DND-41 (cell line): ENCODE measurements around the gene LAYN.

Source experiments
- ATAC-seq: fragments of 200-7000 bp; cut with Tn5 transposase; 3 replicates; pipeline ENCODE4 v1.9.1; 2021; ENCODE audit warnings: low read depth; ENCODE audit not compliant: insufficient read depth
- DNase-seq: peaks from one replicate; pipeline ENCODE4 v3.0.0-alpha.2; 2020
- H2AFZ ChIP-seq: 2 replicates; pipeline ENCODE4 v1.6.0; 2012; ENCODE audit warnings: low read depth, low read length
- H3K27ac ChIP-seq: 2 replicates; pipeline ENCODE4 v1.5.1; 2012; ENCODE audit warnings: low read length, inconsistent platforms
- H3K27me3 ChIP-seq: fragments of 200-600 bp; sonication (generic); 2 replicates; pipeline ENCODE4 v1.6.0; 2012; ENCODE audit warnings: low read length, mild to moderate bottlenecking, inconsistent platforms; ENCODE audit not compliant: insufficient read depth, poor library complexity
- H3K36me3 ChIP-seq: 2 replicates; pipeline ENCODE4 v1.5.1; 2012; ENCODE audit warnings: low read length, inconsistent platforms; ENCODE audit not compliant: insufficient read depth
- H3K4me1 ChIP-seq: 2 replicates; pipeline ENCODE4 v1.5.1; 2012; ENCODE audit warnings: mild to moderate bottlenecking, low read length; ENCODE audit not compliant: insufficient read depth
- H3K4me2 ChIP-seq: 2 replicates; pipeline ENCODE4 v1.6.0; 2012; ENCODE audit warnings: mild to moderate bottlenecking, moderate library complexity, low read length, inconsistent platforms; ENCODE audit not compliant: insufficient read depth
- H3K4me3 ChIP-seq, 2 experiments: fragments of 200-600 bp in 1 of 2; shearing (Covaris generic) in 1 of 2; 2 replicates each; pipeline ENCODE4 v1.5.1; 2012 to 2016; ENCODE audit warnings: inconsistent platforms in 2 of 2, low read length in 2 of 2, mild to moderate bottlenecking in 2 of 2, low read depth in 1 of 2, moderate library complexity in 1 of 2
- H3K79me2 ChIP-seq: 2 replicates; pipeline ENCODE4 v1.6.0; 2012; ENCODE audit warnings: low read length, inconsistent platforms; ENCODE audit not compliant: insufficient read depth
- H3K9ac ChIP-seq: 2 replicates; pipeline ENCODE4 v1.6.0; 2012; ENCODE audit warnings: low read depth, mild to moderate bottlenecking, inconsistent platforms, low read length, moderate library complexity
- H3K9me3 ChIP-seq: 2 replicates; pipeline ENCODE4 v1.5.1; 2012; ENCODE audit warnings: low read length, moderate library complexity, mild to moderate bottlenecking, inconsistent platforms; ENCODE audit not compliant: insufficient read depth, severe bottlenecking
- H4K20me1 ChIP-seq: 2 replicates; pipeline ENCODE4 v1.6.0; 2012; ENCODE audit warnings: low read length; ENCODE audit not compliant: insufficient read depth
- EZH2 ChIP-seq: IDR thresholded peaks from 3 replicates; pipeline ENCODE4 v1.6.1; 2012; ENCODE audit warnings: borderline replicate concordance, low read depth, mild to moderate bottlenecking, moderate library complexity, low read length, inconsistent platforms; ENCODE audit not compliant: severe bottlenecking
- TF ChIP-seq, protein P1 (sequence below): IDR thresholded peaks from 2 replicates; pipeline ENCODE4 v1.5.1; 2012; ENCODE audit warnings: borderline replicate concordance, low read length, moderate library complexity, mild to moderate bottlenecking; ENCODE audit not compliant: poor library complexity, severe bottlenecking; ENCODE audit errors: extremely low read depth

LAYN gene

GRCh38 chr11:111515591-111515990 is 24.9 kb upstream of the LAYN start:
- H3K9ac ChIP-seq, result no peak overlapping the region
- H3K27ac ChIP-seq, result no peak overlapping the region
- no peaks in the 10 kb centered on the region for H3K36me3 ChIP-seq
- H4K20me1 ChIP-seq, result no peaks in the 10 kb centered on the region
- peaks cover 3% of the 10 kb centered on the region for H3K27me3 ChIP-seq
- TF ChIP-seq, protein P1, sequence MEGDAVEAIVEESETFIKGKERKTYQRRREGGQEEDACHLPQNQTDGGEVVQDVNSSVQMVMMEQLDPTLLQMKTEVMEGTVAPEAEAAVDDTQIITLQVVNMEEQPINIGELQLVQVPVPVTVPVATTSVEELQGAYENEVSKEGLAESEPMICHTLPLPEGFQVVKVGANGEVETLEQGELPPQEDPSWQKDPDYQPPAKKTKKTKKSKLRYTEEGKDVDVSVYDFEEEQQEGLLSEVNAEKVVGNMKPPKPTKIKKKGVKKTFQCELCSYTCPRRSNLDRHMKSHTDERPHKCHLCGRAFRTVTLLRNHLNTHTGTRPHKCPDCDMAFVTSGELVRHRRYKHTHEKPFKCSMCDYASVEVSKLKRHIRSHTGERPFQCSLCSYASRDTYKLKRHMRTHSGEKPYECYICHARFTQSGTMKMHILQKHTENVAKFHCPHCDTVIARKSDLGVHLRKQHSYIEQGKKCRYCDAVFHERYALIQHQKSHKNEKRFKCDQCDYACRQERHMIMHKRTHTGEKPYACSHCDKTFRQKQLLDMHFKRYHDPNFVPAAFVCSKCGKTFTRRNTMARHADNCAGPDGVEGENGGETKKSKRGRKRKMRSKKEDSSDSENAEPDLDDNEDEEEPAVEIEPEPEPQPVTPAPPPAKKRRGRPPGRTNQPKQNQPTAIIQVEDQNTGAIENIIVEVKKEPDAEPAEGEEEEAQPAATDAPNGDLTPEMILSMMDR, result no peak
- TF ChIP-seq EZH2, result no peak
- no peak overlapping the region for H3K4me3 ChIP-seq
- no peak for DNase-seq
- H3K4me1 ChIP-seq, result no peaks in the 10 kb centered on the region
- H3K79me2 ChIP-seq, result no peaks in the 10 kb centered on the region
- H2AFZ ChIP-seq, result no peak overlapping the region
- ATAC-seq, result no peak
- H3K4me2 ChIP-seq, result no peak overlapping the region
- no peaks in the 10 kb centered on the region for H3K9me3 ChIP-seq

- no peak overlapping the region for H2AFZ ChIP-seq
- H3K4me3 ChIP-seq, result no peak overlapping the region
- no peak for ATAC-seq
Measured at GRCh38 chr11:111518668-111519067, 21.9 kb upstream of the LAYN start.

DNA sequence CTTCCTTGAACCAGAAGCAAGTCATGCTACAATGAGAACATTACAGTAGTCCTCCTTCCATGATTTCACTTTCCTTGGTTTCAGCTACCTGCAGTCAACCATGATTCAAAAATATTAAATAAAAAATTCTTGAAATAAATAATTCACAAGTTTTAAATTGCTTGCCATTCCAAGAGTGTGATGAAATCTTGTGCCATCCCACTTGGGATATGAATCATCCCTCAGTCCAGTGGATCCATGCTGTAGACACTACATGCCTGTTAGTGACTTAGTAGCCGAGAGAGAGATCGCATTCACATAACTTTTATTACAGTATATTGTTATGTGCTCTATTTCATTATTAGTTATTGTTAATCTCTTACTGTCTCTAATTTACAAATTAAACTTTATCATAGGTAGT is 20.0 kb upstream of the LAYN start:
- Histone ChIP-seq H3K4me1 (no peaks in the 10 kb centered on the region), H3K4me2 (no peak overlapping the region), H4K20me1 (no peaks in the 10 kb centered on the region), H3K36me3 (no peaks in the 10 kb centered on the region), H3K27ac (no peak overlapping the region), H3K79me2 (no peaks in the 10 kb centered on the region), H3K9ac (no peak overlapping the region), H3K9me3 (no peaks in the 10 kb centered on the region), H3K4me3 (no peak overlapping the region), H2AFZ (no peak overlapping the region), H3K27me3 (peaks cover 12% of the 10 kb centered on the region)
- TF ChIP-seq, protein P1, result no peak
- ATAC-seq (no peak), DNase-seq (no peak)

More at GRCh38 chr11:111518668-111519067, 21.9 kb upstream of the LAYN start:
- H3K4me1 ChIP-seq, result no peaks in the 10 kb centered on the region
- no peak for DNase-seq
- no peak overlapping the region for H3K27ac ChIP-seq
- no peaks in the 10 kb centered on the region for H4K20me1 ChIP-seq
- no peak overlapping the region for H3K4me2 ChIP-seq
- no peak for TF ChIP-seq EZH2
- TF ChIP-seq, protein P1, result no peak
- H3K27me3 ChIP-seq, result peaks cover 12% of the 10 kb centered on the region
- H3K9me3 ChIP-seq, result no peaks in the 10 kb centered on the region
- H3K79me2 ChIP-seq, result no peaks in the 10 kb centered on the region
- no peak overlapping the region for H3K9ac ChIP-seq
- no peaks in the 10 kb centered on the region for H3K36me3 ChIP-seq

DNA sequence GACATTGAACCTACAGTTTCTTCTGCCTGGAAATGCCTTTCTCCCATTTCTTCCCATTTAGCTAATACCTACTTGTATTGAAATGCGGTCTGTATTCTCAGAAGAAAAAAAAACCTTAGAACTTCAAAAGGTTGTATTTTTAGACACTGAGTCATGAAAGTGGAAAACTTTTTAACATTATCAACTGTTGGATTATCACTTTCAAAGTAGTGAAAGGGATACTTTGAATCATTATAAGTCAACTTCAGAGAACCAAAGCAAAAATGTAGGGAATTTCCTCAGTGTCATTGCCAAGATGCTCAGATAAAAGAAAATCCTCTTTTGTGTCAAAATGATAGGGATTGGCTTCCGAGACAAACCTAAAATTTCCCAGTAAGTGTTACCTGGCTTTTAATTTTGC is 19.4 kb upstream of the LAYN start:
- peaks cover 12% of the 10 kb centered on the region for H3K27me3 ChIP-seq
- no peak for DNase-seq
- H3K9ac ChIP-seq, result no peak overlapping the region
- no peaks in the 10 kb centered on the region for H4K20me1 ChIP-seq
- no peak overlapping the region for H3K27ac ChIP-seq
- no peaks in the 10 kb centered on the region for H3K9me3 ChIP-seq
- no peak overlapping the region for H2AFZ ChIP-seq
- no peak for ATAC-seq
- TF ChIP-seq, protein P1, result no peak
- no peak for TF ChIP-seq EZH2
- no peaks in the 10 kb centered on the region for H3K36me3 ChIP-seq
- no peaks in the 10 kb centered on the region for H3K79me2 ChIP-seq
- H3K4me3 ChIP-seq, result no peak overlapping the region
- H3K4me2 ChIP-seq, result no peak overlapping the region
- no peaks in the 10 kb centered on the region for H3K4me1 ChIP-seq
